Measurements from ENCODE around the gene SIMC1. TPM values are rescaled to one million over a fixed set of nuclear protein-coding genes. Genes with fewer than 3 reads are reported as not detected.
"Not testable (repeated sequence)": the region's sequence is repeated elsewhere in the genome, so short reads cannot be mapped to it uniquely, and the experiment has no call there.

The SIMC1 gene
- total RNA-seq, 2 experiments from 2014 or later: 28.4 to 30.3 TPM

DNA sequence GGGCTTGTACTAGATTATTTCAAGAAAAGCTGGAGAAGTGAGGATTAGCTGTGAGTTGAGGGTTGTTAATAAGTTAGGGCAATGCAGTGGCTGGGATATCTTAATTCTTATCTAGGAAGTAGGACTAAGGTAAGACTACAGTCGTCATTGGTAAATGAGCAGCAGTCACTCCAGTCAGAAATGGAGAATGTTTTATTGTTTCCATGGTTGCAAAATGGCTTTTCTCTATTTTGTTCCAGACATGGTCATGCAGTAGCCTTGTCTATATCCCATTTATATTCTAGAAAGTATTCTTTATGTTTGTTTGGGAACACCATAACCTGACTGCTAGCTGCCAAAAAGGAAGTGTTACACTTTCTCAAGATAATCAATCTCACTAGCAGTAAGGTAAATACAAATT, 9.9 kb upstream of the SIMC1 start:
- H3K27me3 Mint-ChIP-seq (ENCODE audit: low read depth); H3K36me3 Mint-ChIP-seq (ENCODE audit: low read depth); DNase-seq; H3K27ac Mint-ChIP-seq; CTCF ChIA-PET; H3K9me3 Mint-ChIP-seq; intact Hi-C loops (cut with micrococcal nuclease); H3K4me3 Mint-ChIP-seq; H3K4me1 Mint-ChIP-seq (ENCODE audit: low read depth): not testable (repeated sequence)

DNA sequence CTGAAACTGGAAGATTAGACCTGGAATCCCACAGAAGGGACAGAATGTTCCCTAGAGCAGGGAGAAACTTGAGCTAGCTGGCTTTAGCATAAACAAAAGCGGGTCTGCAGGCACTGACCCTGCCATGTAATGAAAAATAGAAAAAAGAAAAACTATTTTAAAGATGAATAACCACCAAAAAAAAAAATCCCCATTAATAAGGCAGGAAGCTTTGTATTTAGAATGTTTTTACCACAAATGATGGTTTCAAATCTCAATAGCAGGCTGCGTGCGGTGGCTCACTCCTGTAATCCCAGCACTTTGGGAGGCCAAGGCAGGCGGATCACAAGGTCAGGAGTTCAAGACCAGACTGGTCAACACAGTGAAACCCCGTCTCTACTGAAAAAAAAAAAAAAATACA, 5.0 kb upstream of the SIMC1 start:
- H3K4me3 Mint-ChIP-seq; intact Hi-C loops (cut with micrococcal nuclease); H3K27me3 Mint-ChIP-seq (ENCODE audit: low read depth); H3K27ac Mint-ChIP-seq; H3K36me3 Mint-ChIP-seq (ENCODE audit: low read depth); H3K9me3 Mint-ChIP-seq; DNase-seq: not testable (repeated sequence)
- CTCF ChIA-PET: interaction anchor here (0.6 kb wide), 1 partner anchor 504 kb away, joined by 3 read pairs; no protein-coding TSS in a partner anchor
- peaks cover 12% of the 10 kb centered on the region for H3K4me1 Mint-ChIP-seq (ENCODE audit: low read depth)

DNA sequence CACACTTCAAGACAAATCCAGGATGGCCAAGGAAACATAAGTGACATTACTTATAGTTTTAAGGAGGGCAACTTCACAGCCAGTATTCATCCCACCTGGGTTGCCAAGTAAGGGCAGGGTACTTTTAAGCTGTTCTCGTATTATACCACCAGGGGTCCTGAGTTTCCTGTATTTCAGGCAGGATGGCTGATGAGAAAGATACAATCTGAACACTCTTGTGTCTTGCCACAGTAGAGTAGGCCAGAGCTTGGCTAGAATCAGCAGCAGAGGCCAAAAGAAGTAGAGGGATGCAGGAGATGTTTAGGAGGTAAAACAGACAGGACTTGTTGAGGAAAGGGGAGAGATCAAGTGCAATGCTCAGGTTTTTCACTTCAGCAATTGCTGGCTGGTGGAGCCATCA, 3.1 kb upstream of the SIMC1 start:
- peak; percentile 41 for DNase-seq
- H3K36me3 Mint-ChIP-seq (ENCODE audit: low read depth); H3K4me3 Mint-ChIP-seq; H3K27me3 Mint-ChIP-seq (ENCODE audit: low read depth); H3K9me3 Mint-ChIP-seq; H3K27ac Mint-ChIP-seq; CTCF ChIA-PET: not testable (repeated sequence)
- peaks cover 14% of the 10 kb centered on the region for H3K4me1 Mint-ChIP-seq (ENCODE audit: low read depth)
- intact Hi-C loops (cut with micrococcal nuclease): loop anchor here (2.0 kb wide), 2 partner anchors 126 to 214 kb away; partner anchors contain the start of genes FAF2 and KIAA1191

DNA sequence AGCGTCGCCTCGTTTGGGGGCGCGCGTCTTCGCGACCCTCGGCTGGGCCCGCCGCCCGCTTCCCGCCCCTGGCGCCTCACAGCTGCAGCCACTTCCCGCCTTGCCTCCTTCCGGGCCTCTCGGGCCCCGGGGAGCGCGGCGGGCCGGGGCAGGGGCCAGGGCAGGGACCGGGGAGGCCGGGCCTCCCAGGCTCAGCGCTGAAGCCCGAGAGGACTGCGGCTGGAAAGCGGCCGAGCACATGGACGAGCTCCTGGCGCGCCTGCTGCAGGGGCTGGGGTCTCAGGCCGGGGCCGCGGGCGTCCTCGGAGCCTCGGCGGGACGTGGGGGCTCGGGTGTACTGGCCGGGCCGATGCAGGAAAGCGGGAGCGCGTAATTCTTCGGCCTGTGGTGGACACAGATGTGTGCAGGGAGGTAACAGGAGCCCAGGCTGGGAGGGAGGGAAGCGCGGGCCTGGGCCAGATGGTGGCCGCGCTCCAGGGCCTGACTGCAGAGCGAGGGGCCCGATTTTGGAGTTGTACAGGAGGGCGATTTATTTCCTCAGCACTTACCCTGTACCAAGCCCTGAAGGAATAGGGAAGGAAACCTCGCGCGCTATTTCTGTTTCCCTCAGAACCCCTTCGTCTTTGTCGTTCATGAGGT, 540 bp downstream of the SIMC1 start:
- intact Hi-C loops (cut with micrococcal nuclease); CTCF ChIA-PET; DNase-seq; H3K4me3 Mint-ChIP-seq; H3K27ac Mint-ChIP-seq; H3K36me3 Mint-ChIP-seq (ENCODE audit: low read depth); H3K9me3 Mint-ChIP-seq; H3K27me3 Mint-ChIP-seq (ENCODE audit: low read depth): not testable (repeated sequence)
- peaks cover 17% of the 10 kb centered on the region for H3K4me1 Mint-ChIP-seq (ENCODE audit: low read depth)

DNA sequence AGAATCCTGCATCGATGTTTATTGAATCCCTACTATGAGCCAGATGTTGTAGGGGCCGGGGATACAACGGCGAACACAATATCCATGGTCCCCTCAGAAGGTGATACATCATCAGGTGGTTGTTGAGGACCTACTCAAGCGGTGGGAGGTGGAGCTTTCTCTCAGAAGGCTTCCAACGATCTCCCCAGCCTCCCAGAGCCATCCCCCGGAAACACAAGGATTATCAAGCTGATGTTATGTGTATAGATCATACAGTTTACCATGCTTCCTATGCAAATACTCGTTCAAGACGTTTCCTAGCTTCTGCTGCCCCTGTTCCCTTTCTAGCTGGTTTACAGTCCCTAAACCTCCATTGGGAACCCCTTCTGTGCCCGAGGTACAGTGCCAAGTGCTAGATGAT, 1.1 kb downstream of the SIMC1 start:
- H3K9me3 Mint-ChIP-seq; H3K4me3 Mint-ChIP-seq; H3K27me3 Mint-ChIP-seq (ENCODE audit: low read depth); H3K27ac Mint-ChIP-seq; DNase-seq; CTCF ChIA-PET; intact Hi-C loops (cut with micrococcal nuclease); H3K36me3 Mint-ChIP-seq (ENCODE audit: low read depth): not testable (repeated sequence)
- H3K4me1 Mint-ChIP-seq (ENCODE audit: low read depth): peaks cover 17% of the 10 kb centered on the region

DNA sequence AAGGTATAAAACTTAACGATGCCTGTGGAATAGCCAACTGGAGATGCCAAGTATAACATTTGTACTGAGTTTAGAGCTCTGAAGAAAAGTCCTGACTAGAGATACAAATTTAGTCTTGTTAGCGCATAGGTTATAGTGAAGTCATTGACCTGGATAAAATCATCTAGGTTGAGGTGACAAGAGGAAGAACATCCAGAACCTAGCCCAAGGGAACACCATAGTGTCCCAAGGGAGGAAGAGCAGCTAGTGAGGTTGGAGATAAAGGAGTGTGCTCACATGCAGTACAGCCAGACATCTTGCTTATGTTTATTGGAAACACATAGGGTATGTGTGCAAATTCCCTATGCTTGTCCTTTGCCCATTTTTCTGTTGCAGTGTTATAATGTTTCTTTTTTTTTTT, 6.1 kb downstream of the SIMC1 start:
- H3K4me3 Mint-ChIP-seq; H3K36me3 Mint-ChIP-seq (ENCODE audit: low read depth); H3K9me3 Mint-ChIP-seq; DNase-seq; CTCF ChIA-PET; H3K27me3 Mint-ChIP-seq (ENCODE audit: low read depth); intact Hi-C loops (cut with micrococcal nuclease); H3K27ac Mint-ChIP-seq: not testable (repeated sequence)
- peaks cover 11% of the 10 kb centered on the region for H3K4me1 Mint-ChIP-seq (ENCODE audit: low read depth)

DNA sequence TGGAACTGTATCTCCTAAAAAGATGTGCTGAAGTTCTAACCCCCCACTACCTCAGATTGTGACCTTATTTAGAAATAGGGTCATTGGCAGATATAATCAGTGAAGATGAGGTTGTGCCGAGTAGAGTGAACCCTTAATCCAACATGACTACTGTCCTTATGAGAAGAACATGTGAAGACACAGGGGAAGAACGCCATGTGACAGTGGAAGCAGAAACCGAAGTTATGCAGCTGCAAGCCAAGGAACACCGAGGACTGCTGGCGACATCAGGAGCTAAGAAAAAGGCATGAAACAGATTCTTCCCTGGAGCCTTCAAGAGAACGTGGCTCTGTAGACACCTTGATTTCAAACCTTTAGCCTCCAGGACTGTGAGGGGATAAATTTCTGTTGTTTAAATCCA, 6.8 kb downstream of the SIMC1 start:
- H3K27ac Mint-ChIP-seq; H3K9me3 Mint-ChIP-seq; intact Hi-C loops (cut with micrococcal nuclease); H3K27me3 Mint-ChIP-seq (ENCODE audit: low read depth); H3K4me3 Mint-ChIP-seq; H3K36me3 Mint-ChIP-seq (ENCODE audit: low read depth); CTCF ChIA-PET; H3K4me1 Mint-ChIP-seq (ENCODE audit: low read depth); DNase-seq: not testable (repeated sequence)

DNA sequence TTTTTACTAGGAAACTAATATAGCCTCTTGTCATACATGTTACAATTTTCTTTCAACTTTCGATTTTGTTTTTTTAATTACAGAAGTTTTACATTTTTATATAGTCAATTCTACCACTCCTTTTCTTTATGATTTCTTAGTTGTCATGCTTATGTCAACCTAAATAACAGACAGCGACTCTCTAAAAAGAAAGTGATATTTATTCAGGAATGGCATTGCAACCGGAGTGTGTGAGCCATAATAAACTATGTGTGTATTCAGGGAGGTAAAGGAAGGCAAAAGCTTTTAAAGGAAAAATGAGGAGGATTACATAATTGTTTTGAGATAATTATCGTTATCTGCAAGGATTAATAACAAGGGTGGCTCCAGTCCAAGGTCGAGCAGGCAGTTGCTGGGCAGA, 7.3 kb downstream of the SIMC1 start:
- H3K27ac Mint-ChIP-seq; H3K36me3 Mint-ChIP-seq (ENCODE audit: low read depth); H3K9me3 Mint-ChIP-seq; DNase-seq; CTCF ChIA-PET; H3K4me3 Mint-ChIP-seq; H3K27me3 Mint-ChIP-seq (ENCODE audit: low read depth); H3K4me1 Mint-ChIP-seq (ENCODE audit: low read depth); intact Hi-C loops (cut with micrococcal nuclease): not testable (repeated sequence)

DNA sequence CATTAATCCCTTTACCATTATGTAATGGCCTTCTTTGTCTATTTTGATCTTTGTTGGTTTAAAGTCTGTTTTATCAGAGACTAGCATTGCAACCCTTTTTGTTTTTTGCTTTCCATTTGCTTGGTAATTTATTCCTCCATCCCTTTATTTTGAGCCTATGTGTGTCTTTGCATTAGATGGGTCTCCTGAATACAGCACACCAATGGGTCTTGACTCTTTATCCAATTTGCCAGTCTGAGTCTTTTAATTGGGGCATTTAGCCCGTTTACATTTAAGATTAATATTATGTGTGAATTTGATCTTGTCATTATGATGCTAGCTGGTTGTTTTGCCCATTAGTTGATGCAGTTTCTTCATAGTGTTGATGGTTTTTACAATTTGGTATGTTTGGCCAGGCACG, 12.5 kb downstream of the SIMC1 start:
- DNase-seq; CTCF ChIA-PET; H3K4me3 Mint-ChIP-seq; intact Hi-C loops (cut with micrococcal nuclease); H3K4me1 Mint-ChIP-seq (ENCODE audit: low read depth); H3K27ac Mint-ChIP-seq; H3K9me3 Mint-ChIP-seq; H3K27me3 Mint-ChIP-seq (ENCODE audit: low read depth): not testable (repeated sequence)
- H3K36me3 Mint-ChIP-seq (ENCODE audit: low read depth): peaks cover 10% of the 10 kb centered on the region

DNA sequence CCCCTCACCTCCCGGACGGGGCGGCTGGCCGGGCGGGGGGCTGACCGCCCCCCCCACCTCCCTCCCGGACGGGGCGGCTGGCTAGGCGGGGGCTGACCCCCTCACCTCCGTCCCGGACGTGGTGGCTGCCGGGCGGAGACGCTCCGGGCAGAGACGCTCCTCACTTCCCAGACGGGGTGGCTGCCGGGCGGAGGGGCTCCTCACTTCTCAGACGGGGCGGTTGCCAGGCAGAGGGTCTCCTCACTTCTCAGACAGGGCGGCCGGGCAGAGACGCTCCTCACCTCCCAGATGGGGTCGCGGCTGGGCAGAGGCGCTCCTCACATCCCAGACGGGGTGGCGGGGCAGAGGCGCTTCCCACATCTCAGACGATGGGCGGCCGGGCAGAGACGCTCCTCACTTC, 13.9 kb downstream of the SIMC1 start:
- H3K9me3 Mint-ChIP-seq; intact Hi-C loops (cut with micrococcal nuclease); H3K4me1 Mint-ChIP-seq (ENCODE audit: low read depth); H3K27ac Mint-ChIP-seq; CTCF ChIA-PET; H3K27me3 Mint-ChIP-seq (ENCODE audit: low read depth); DNase-seq; H3K4me3 Mint-ChIP-seq: not testable (repeated sequence)
- H3K36me3 Mint-ChIP-seq (ENCODE audit: low read depth): peaks cover 10% of the 10 kb centered on the region

DNA sequence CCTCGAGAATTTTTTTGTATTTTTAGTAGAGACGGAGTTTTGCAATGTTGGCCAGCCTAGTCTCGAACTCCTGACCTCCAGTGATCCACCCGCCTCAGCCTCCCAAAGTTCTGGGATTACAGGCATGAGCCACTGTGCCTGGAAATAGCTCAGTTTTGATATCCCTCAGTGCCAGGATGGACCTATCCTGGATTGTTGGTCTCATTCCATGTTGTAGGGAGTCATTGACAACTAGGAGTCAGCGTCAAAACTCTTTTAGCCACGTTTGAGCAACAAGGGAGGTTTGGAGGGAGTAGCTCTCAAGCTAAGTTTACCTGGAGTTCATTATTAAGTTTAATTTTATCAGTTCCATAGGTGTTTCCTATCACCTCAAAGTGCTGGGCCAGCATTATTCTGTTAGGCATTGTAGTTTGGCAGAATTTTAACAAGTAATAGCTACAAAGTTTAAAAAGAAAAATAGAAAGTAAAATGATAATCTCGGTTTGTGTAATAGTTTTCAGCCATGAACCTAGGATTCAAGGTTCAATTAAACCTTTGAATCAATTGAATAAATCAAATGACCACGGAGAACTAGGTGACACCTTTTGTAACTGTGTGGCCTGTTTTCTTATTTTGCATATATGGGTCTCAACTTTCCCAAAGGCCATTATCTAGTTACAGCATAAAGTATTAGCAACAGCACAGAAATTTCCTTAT, 15.3 kb downstream of the SIMC1 start:
- DNase-seq, H3K27ac Mint-ChIP-seq: not testable (repeated sequence)

DNA sequence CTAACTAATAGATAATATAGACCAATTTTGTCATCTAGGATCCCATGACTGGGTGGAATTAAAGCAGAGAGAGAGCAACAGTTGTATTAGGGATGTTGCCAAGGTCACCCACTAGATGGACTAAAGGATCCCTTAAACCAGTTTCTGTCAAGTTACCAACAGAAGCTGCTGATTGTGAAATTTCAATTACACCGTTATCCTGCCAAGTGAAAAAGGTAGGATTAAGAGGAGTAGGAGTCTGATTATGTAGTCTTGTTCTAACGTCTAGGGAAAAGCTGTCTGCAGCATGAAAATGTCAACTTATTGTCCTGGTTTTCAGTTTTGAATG, 15.8 kb downstream of the SIMC1 start:
- H3K4me3 Mint-ChIP-seq; H3K4me1 Mint-ChIP-seq (ENCODE audit: low read depth); DNase-seq; H3K27ac Mint-ChIP-seq; H3K27me3 Mint-ChIP-seq (ENCODE audit: low read depth); CTCF ChIA-PET; H3K9me3 Mint-ChIP-seq; intact Hi-C loops (cut with micrococcal nuclease): not testable (repeated sequence)
- H3K36me3 Mint-ChIP-seq (ENCODE audit: low read depth): peaks cover 10% of the 10 kb centered on the region

More for the DNA sequence above, 15.3 kb downstream of the SIMC1 start:
- intact Hi-C loops (cut with micrococcal nuclease); H3K27me3 Mint-ChIP-seq (ENCODE audit: low read depth); H3K9me3 Mint-ChIP-seq; CTCF ChIA-PET; H3K4me1 Mint-ChIP-seq (ENCODE audit: low read depth); H3K4me3 Mint-ChIP-seq: not testable (repeated sequence)
- H3K36me3 Mint-ChIP-seq (ENCODE audit: low read depth): peaks cover 10% of the 10 kb centered on the region

DNA sequence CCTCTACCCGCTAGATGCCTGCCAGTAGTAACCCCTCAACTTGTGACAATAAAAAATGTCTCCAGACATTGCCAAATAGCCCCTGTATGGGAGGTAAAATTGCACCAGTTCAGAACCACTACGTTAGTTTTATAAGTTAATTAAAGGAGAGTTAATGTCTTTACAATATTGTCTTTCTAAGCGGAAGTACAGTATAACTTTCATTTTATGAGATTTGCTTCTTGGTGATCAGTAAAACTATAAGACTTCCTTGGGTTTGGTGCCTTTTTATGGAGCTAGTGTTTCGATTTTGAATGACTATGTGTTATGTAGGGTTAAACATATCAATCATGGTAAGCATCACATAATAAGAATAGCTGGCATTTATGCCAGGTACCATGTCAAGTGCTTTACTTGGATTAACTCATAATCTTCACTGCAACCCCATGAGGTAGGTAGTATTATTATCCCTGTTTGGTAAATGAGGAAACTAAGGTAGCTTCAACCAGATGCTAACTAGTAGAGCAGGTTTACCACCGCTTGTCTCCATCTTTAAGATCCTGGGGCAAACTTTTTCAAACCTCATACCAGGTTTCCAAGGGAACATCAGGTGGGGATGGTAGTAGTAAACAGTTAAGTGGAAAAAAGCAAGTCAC, 19.8 kb downstream of the SIMC1 start:
- H3K27me3 Mint-ChIP-seq (ENCODE audit: low read depth); DNase-seq; H3K4me1 Mint-ChIP-seq (ENCODE audit: low read depth); H3K9me3 Mint-ChIP-seq; H3K4me3 Mint-ChIP-seq; H3K27ac Mint-ChIP-seq; CTCF ChIA-PET; intact Hi-C loops (cut with micrococcal nuclease): not testable (repeated sequence)
- peaks cover 11% of the 10 kb centered on the region for H3K36me3 Mint-ChIP-seq (ENCODE audit: low read depth)

Data from activated naive CD4-positive, alpha-beta T cell treated with anti-CD3 and anti-CD28 coated beads for 36 hours (primary cell).